BJ (cell line): ENCODE results near the gene RPL15. TPM values are rescaled to one million over a fixed set of nuclear protein-coding genes. Genes with fewer than 3 reads are reported as not detected.

Experiments used
- CTCF ChIA-PET: fragments of 350-600 bp; formaldehyde crosslinking; extraction: SDS; loops from one replicate; lab custom pipeline; 2021; ENCODE audit warnings: antibody characterized with exemption, inconsistent platforms; lab: Yijun Ruan, JAX
- POLR2A ChIA-PET: fragments of 300-600 bp; sonication (Branson Sonifier 250); formaldehyde crosslinking; extraction: SDS; loops from one replicate; lab custom pipeline; 2021; ENCODE audit warnings: antibody characterized with exemption; lab: Charles Lee
- DNase-seq: peaks from one replicate; pipeline ENCODE4 v3.0.0-alpha.2; 2011; ENCODE audit warnings: low read depth
- H3K27me3 ChIP-seq: 2 replicates; pipeline ENCODE4 v1.6.0; 2011; ENCODE audit warnings: low read length; ENCODE audit not compliant: control insufficient read depth, insufficient read depth
- H3K36me3 ChIP-seq: 2 replicates; pipeline ENCODE4 v1.5.1; 2011; ENCODE audit warnings: low read length; ENCODE audit not compliant: control insufficient read depth, insufficient read depth
- H3K4me3 ChIP-seq: 2 replicates; pipeline ENCODE4 v1.5.1; 2011; ENCODE audit warnings: low read depth, mild to moderate bottlenecking, control low read depth, low read length
- polyA plus RNA-seq: library from polyadenylated mRNA; depleted of rRNA; stranded (reverse); fragments of >200 nt; gene quantifications from 2 replicates; pipeline ENCODE4 v1.2.3, GENCODE V29; 2011
- TF ChIP-seq, protein P1 (sequence below): IDR thresholded peaks from 2 replicates; pipeline ENCODE4 v1.5.1; 2011; ENCODE audit warnings: low read depth, mild to moderate bottlenecking, control low read depth, inconsistent platforms, low read length, moderate library complexity; ENCODE audit not compliant: insufficient read depth

Gene RPL15
- polyA plus RNA-seq, 1 experiment = 5,733 TPM

DNA sequence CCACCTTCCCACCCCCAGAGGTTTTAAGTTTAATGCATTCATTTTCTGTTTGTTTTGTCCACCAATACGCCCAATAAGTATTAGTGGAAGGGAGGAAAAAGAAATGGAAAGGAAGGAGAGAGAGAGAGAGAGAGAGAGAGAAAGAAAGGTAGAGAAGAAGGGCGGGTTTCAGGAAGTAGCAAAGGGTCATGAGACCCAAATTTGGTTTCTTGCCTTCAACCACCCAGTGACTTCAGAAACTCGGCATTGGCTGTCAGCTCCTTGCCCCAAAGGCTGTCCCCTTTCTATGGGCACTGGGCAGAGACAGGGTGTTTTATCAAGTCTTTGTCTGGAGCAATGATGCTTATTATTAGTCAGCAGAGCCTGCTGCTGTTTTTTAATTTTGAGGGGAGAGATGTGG is 14.7 kb downstream of the RPL15 start:
- CTCF ChIA-PET = no interaction called here
- no peaks in the 10 kb centered on the region for H3K36me3 ChIP-seq
- H3K27me3 ChIP-seq = peaks cover 2% of the 10 kb centered on the region; the same call in 1 of the 2 replicates
- TF ChIP-seq, protein P1, sequence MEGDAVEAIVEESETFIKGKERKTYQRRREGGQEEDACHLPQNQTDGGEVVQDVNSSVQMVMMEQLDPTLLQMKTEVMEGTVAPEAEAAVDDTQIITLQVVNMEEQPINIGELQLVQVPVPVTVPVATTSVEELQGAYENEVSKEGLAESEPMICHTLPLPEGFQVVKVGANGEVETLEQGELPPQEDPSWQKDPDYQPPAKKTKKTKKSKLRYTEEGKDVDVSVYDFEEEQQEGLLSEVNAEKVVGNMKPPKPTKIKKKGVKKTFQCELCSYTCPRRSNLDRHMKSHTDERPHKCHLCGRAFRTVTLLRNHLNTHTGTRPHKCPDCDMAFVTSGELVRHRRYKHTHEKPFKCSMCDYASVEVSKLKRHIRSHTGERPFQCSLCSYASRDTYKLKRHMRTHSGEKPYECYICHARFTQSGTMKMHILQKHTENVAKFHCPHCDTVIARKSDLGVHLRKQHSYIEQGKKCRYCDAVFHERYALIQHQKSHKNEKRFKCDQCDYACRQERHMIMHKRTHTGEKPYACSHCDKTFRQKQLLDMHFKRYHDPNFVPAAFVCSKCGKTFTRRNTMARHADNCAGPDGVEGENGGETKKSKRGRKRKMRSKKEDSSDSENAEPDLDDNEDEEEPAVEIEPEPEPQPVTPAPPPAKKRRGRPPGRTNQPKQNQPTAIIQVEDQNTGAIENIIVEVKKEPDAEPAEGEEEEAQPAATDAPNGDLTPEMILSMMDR = no peak
- no peak overlapping the region for H3K4me3 ChIP-seq
- POLR2A ChIA-PET = no interaction called here
- DNase-seq = no peak

DNA sequence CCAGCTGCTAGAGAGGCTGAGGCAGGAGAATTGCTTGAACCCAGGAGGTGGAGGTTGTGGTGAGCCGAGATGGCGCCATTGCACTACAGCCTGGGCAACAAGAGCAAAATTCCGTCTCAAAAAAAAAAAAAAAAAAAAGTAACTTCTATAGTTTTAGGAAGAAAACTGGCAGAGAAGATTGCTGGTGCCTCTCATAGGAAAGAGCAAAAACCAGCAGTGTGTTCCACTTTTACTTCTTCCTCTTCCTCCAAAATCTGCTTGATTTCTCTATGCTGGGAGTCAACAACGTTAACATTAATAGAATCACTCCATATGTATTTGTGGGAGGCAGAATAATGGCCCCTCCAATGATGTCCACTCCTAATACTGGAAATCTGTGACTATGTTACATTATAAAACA is 15.6 kb downstream of the RPL15 start:
- ChIA-PET CTCF (no interaction called here), POLR2A (no interaction called here)
- TF ChIP-seq, protein P1 = no peak
- Histone ChIP-seq H3K4me3 (no peak overlapping the region), H3K27me3 (peaks cover 2% of the 10 kb centered on the region; the same call in 1 of the 2 replicates), H3K36me3 (no peaks in the 10 kb centered on the region)
- no peak for DNase-seq

- peaks cover 2% of the 10 kb centered on the region; the same call in 1 of the 2 replicates for H3K27me3 ChIP-seq
- no peak for DNase-seq
- H3K4me3 ChIP-seq = no peak overlapping the region
- CTCF ChIA-PET = no interaction called here
- POLR2A ChIA-PET = no interaction called here
- TF ChIP-seq, protein P1 = no peak
- no peaks in the 10 kb centered on the region for H3K36me3 ChIP-seq
These were observed 17.3 kb downstream of the RPL15 start for GRCh38 chr3:23934253-23934652.

DNA sequence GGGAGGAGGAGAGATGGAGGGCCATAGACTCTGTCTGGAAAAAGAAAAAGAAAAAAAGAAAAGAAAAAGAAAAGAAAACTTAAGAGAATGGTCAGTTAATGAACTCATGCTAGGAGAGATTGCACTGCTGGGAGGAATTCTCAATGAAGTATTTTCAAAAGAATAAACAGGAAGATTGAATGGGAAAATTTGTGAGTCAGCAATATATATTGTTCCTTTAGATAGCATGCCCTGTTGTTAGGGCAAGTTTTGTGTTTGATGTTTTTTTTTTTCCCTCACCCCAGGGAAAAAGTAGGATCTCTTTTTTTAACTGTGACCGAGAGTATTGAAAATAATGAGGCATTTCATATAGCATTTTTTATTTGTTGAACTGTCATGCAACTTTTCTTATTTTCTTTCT is 20.4 kb downstream of the RPL15 start:
- ChIA-PET POLR2A (no interaction called here), CTCF (no interaction called here)

GRCh38 chr3:23938688-23939087 is 21.8 kb downstream of the RPL15 start:
- TF ChIP-seq, protein P1 = no peak
- no peak overlapping the region for H3K4me3 ChIP-seq
- H3K27me3 ChIP-seq = peaks cover 2% of the 10 kb centered on the region; the same call in 1 of the 2 replicates
- POLR2A ChIA-PET = no interaction called here
- CTCF ChIA-PET = no interaction called here
- DNase-seq = no peak
- no peaks in the 10 kb centered on the region for H3K36me3 ChIP-seq

More for the DNA sequence above, 20.4 kb downstream of the RPL15 start:
- Histone ChIP-seq H3K36me3 (no peaks in the 10 kb centered on the region), H3K27me3 (peaks cover 2% of the 10 kb centered on the region; the same call in 1 of the 2 replicates), H3K4me3 (no peak overlapping the region)
- TF ChIP-seq, protein P1 = no peak
- DNase-seq = no peak
